ENCODE results near the gene KDM4F.
"Not testable (repeated sequence)": the region's sequence is repeated elsewhere in the genome, so short reads cannot be mapped to it uniquely, and the experiment has no call there.

Gene KDM4F

GRCh38 chr11:95049122-95049521, at the start of gene KDM4F:
Gene KDM4F, plus strand, starts transcription at chr11:95049422.
- not testable (repeated sequence) for DNase-seq

- no peak for DNase-seq
These were observed 45.5 kb upstream of the KDM4F start for GRCh38 chr11:95003716-95004115.

- DNase-seq = no peak
These were observed 43.6 kb upstream of the KDM4F start for GRCh38 chr11:95005642-95006041.

- DNase-seq = no peak
These were observed 37.8 kb upstream of the KDM4F start for GRCh38 chr11:95011376-95011775.

- DNase-seq = no peak
These were observed 34.9 kb upstream of the KDM4F start for GRCh38 chr11:95014184-95014821.

- no peak for DNase-seq
These were observed 33.1 kb upstream of the KDM4F start for GRCh38 chr11:95016139-95016538.

- not testable (repeated sequence) for DNase-seq
These were observed 27.8 kb upstream of the KDM4F start for GRCh38 chr11:95021468-95021867.

GRCh38 chr11:95024958-95025357, 24.3 kb upstream of the KDM4F start, which contains the start of gene KDM4E:
Gene KDM4E, plus strand, starts transcription at chr11:95025258. Its CDS starts 300 bp downstream, at chr11:95025558.
- DNase-seq = no peak

GRCh38 chr11:95025594-95025993, 23.6 kb upstream of the KDM4F start:
- DNase-seq = not testable (repeated sequence)

- DNase-seq = no peak
These were observed 20.9 kb upstream of the KDM4F start for GRCh38 chr11:95028357-95028756.

- no peak for DNase-seq
These were observed 16.2 kb upstream of the KDM4F start for GRCh38 chr11:95033051-95033450.

- no peak for DNase-seq
These were observed 13.9 kb upstream of the KDM4F start for GRCh38 chr11:95035316-95035715.

- DNase-seq = not testable (repeated sequence)
These were observed 11.7 kb upstream of the KDM4F start for GRCh38 chr11:95037356-95038035.

- no peak for DNase-seq
These were observed 7.0 kb upstream of the KDM4F start for GRCh38 chr11:95042239-95042638.

GRCh38 chr11:95042906-95043305, 6.3 kb upstream of the KDM4F start:
- DNase-seq = no peak

GRCh38 chr11:95044010-95044409, 5.2 kb upstream of the KDM4F start:
- no peak for DNase-seq

GRCh38 chr11:95045812-95046211, 3.4 kb upstream of the KDM4F start:
- no peak for DNase-seq

GRCh38 chr11:95050595-95051202, 1.5 kb downstream of the KDM4F start:
- no peak for DNase-seq

- no peak for DNase-seq
These were observed 5.1 kb downstream of the KDM4F start for GRCh38 chr11:95054356-95054755.

- DNase-seq = no peak
These were observed 6.2 kb downstream of the KDM4F start for GRCh38 chr11:95055283-95055897.

- no peak for DNase-seq
These were observed 8.7 kb downstream of the KDM4F start for GRCh38 chr11:95057959-95058358.

- no peak for DNase-seq
These were observed 9.4 kb downstream of the KDM4F start for GRCh38 chr11:95058621-95059020.

- no peak for DNase-seq
These were observed 9.8 kb downstream of the KDM4F start for GRCh38 chr11:95059046-95059445.

- no peak for DNase-seq
These were observed 16.1 kb downstream of the KDM4F start for GRCh38 chr11:95065336-95065735.
